HepG2 (cell line): ENCODE results near the gene SLC1A3. TPM values are rescaled to one million over a fixed set of nuclear protein-coding genes. Genes with fewer than 3 reads are reported as not detected.

Experiments used
- ATAC-seq: fragments of 200-7000 bp; cut with Tn5 transposase; 3 replicates; pipeline ENCODE4 v1.9.1; 2020; ENCODE audit warnings: mild to moderate bottlenecking, moderate library complexity
- BruUV-seq: library from RNA; stranded (reverse); fragments of 400-500 nt; replicated peaks from 2 replicates; lab custom pipeline; 2021; lab: Mats Ljungman, UMichigan
- CTCF ChIA-PET: fragments of 300-600 bp; formaldehyde crosslinking; extraction: SDS; loops from one replicate; lab custom pipeline; 2021; ENCODE audit warnings: low total read pairs, inconsistent platforms, low intra/inter-chr PET ratio; lab: Yijun Ruan, JAX
- POLR2A ChIA-PET: fragments of 350-600 bp; sonication (Branson Sonifier 250); formaldehyde crosslinking; loops from one replicate; lab custom pipeline; 2020; ENCODE audit warnings: antibody characterized with exemption, inconsistent platforms; lab: Yijun Ruan, JAX
- DNase-seq: peaks from one replicate; pipeline ENCODE4 v3.0.0-alpha.2; 2015; ENCODE audit warnings: low spot score
- FAIRE-seq: peaks from 3 replicates; lab custom pipeline; 2011; peaks lifted over from hg19 to GRCh38; lab: Jason Lieb, UNC
- H2AFZ ChIP-seq: one replicate; pipeline ENCODE4 v1.6.1; 2011; ENCODE audit warnings: low read length, inconsistent platforms
- H3K27ac ChIP-seq: fragments of 300-600 bp; 3 replicates; pipeline ENCODE4 v1.8.0; 2011; ENCODE audit warnings: mixed run types, mild to moderate bottlenecking, mixed read lengths, low read length, inconsistent platforms; ENCODE audit not compliant: insufficient read depth; ENCODE audit errors: extremely low read length
- H3K27me3 ChIP-seq, 2 experiments: fragments of 200-600 bp in 1 of 2; 2 replicates in 1 of 2; 3 replicates in 1 of 2; pipeline versions ENCODE4 v1.6.0 to v1.8.0; 2011; ENCODE audit warnings: low read length in 2 of 2, mild to moderate bottlenecking in 2 of 2, moderate library complexity in 2 of 2, inconsistent platforms in 1 of 2; ENCODE audit not compliant: insufficient read depth in 2 of 2, control insufficient read depth in 1 of 2
- H3K36me3 ChIP-seq, 2 experiments: fragments of 200-600 bp in 1 of 2; replicated peaks in 1 of 2; 2 replicates in 1 of 2; 3 replicates in 1 of 2; pipeline versions ENCODE4 v1.5.1 to v1.8.0; 2011; ENCODE audit warnings: low read length in 2 of 2, inconsistent platforms in 1 of 2; ENCODE audit not compliant: insufficient read depth in 2 of 2, control insufficient read depth in 1 of 2
- H3K4me1 ChIP-seq: 2 replicates; pipeline ENCODE4 v1.5.1; 2012; ENCODE audit warnings: low read length, inconsistent platforms; ENCODE audit not compliant: insufficient read depth
- H3K4me2 ChIP-seq: 2 replicates; pipeline ENCODE4 v1.6.0; 2011; ENCODE audit warnings: low read depth, low read length, inconsistent platforms
- H3K4me3 ChIP-seq, 3 experiments: fragments of 200-600 bp in 1 of 3; sonication (generic), shearing (Covaris generic) in 1 of 3; replicated peaks in 1 of 3; 2 replicates each; pipeline ENCODE4 v1.5.1; 2011 to 2016; ENCODE audit warnings: low read length in 3 of 3, inconsistent platforms in 2 of 3, low read depth in 2 of 3, mild to moderate bottlenecking in 2 of 3, control low read depth in 1 of 3, mixed read lengths in 1 of 3; ENCODE audit not compliant: insufficient read depth in 1 of 3
- H3K79me2 ChIP-seq: one replicate; pipeline ENCODE4 v1.6.1; 2011; ENCODE audit warnings: low read length, inconsistent platforms; ENCODE audit not compliant: insufficient read depth
- H3K9ac ChIP-seq: 2 replicates; pipeline ENCODE4 v1.6.0; 2011; ENCODE audit warnings: mild to moderate bottlenecking, low read depth, low read length, inconsistent platforms; ENCODE audit not compliant: insufficient read depth
- H3K9me3 ChIP-seq: 2 replicates; pipeline ENCODE4 v1.5.1; 2012; ENCODE audit warnings: mild to moderate bottlenecking, low read length
- H4K20me1 ChIP-seq: 2 replicates; pipeline ENCODE4 v1.6.0; 2011; ENCODE audit warnings: inconsistent platforms, mild to moderate bottlenecking, low read length, moderate library complexity; ENCODE audit not compliant: insufficient read depth
- BHLHE40 ChIP-seq: IDR thresholded peaks from 2 replicates; pipeline ENCODE4 v1.6.1; 2011; ENCODE audit warnings: low read length, improper control_type of control experiment
- HNRNPUL1 ChIP-seq: fragments of 200-400 bp; formaldehyde crosslinking; IDR thresholded peaks from 2 replicates; pipeline ENCODE4 v1.6.1; 2017; ENCODE audit warnings: low read depth, mild to moderate bottlenecking, low read length, moderate library complexity
- KLF6 ChIP-seq: IDR thresholded peaks from 2 replicates; pipeline ENCODE4 v1.8.0; 2016; ENCODE audit warnings: missing biosample characterization, missing genetic modification reagents
- RBAK ChIP-seq: sonication (generic); formaldehyde crosslinking; IDR thresholded peaks from 2 replicates; pipeline ENCODE4 v1.5.1; 2020; ENCODE audit warnings: mild to moderate bottlenecking, missing genetic modification reagents
- TP53 ChIP-seq: sonication (generic); formaldehyde crosslinking; conservative IDR thresholded peaks from 2 replicates; pipeline ENCODE4 v1.4.0; 2020; ENCODE audit warnings: missing genetic modification reagents
- ZMAT3 ChIP-seq: sonication (generic); formaldehyde crosslinking; conservative IDR thresholded peaks from 2 replicates; pipeline ENCODE4 v1.7.0; 2021; ENCODE audit warnings: missing genetic modification reagents
- ZNF782 ChIP-seq: sonication (generic); formaldehyde crosslinking; IDR thresholded peaks from 2 replicates; pipeline ENCODE4 v1.4.0; 2020; ENCODE audit warnings: missing genetic modification reagents, mild to moderate bottlenecking, borderline replicate concordance
- WGBS: methylation state at CpG from one replicate; pipeline ENCODE4 v1.1.6; 2017; ENCODE audit warnings: low lambda C conversion rate; 5-methylcytosine and 5-hydroxymethylcytosine counted together
- in situ Hi-C: cut with HindIII; loops from 2 replicates; pipeline ENCODE4 v1.10.0; 2017; ENCODE audit warnings: low pct_unique_long_range_greater_than_20kb; ENCODE audit not compliant: extremely low pct_ligation_motif_present
- intact Hi-C: fragments of 100-400 bp; cut with micrococcal nuclease; formaldehyde crosslinking; loops from one replicate; pipeline ENCODE4 v1.10.0; 2022; ENCODE audit not compliant: unreplicated experiment
- polyA plus RNA-seq, 8 experiments: library from polyadenylated mRNA; depleted of rRNA in 3 of 8; stranded (reverse) in 7 of 8; unstranded in 1 of 8; fragments of >200 nt; fragmentation: Illumina TruSeq in 4 of 8; extraction: Trizol in 4 of 8; gene quantifications; 2 replicates each; pipeline versions ENCODE4 v1.2.1 to v1.2.3, GENCODE V29; 2011 to 2016; ENCODE audit warnings: low read depth in 4 of 8, missing spikeins in 1 of 8, mixed read lengths in 1 of 8; ENCODE audit not compliant: insufficient read depth in 1 of 8
- total RNA-seq, 5 experiments: library from RNA; depleted of rRNA; stranded (reverse); fragments of >200 nt; fragmentation: Illumina TruSeq; extraction: Trizol; gene quantifications; 2 replicates each; pipeline ENCODE4 v1.2.3, GENCODE V29; 2016; ENCODE audit warnings: low read depth in 1 of 5
- TF ChIP-seq, protein P1 (sequence below): sonication (generic); IDR thresholded peaks from 2 replicates; pipeline ENCODE4 v1.6.1; 2016; ENCODE audit warnings: low read depth, borderline replicate concordance
- TF ChIP-seq, protein P2 (sequence below): sonication (generic); formaldehyde crosslinking; IDR thresholded peaks from 2 replicates; pipeline ENCODE4 v1.4.0; 2020; ENCODE audit warnings: mild to moderate bottlenecking, missing genetic modification reagents
- TF ChIP-seq, protein P3 (sequence below): IDR thresholded peaks from 2 replicates; pipeline ENCODE4 v1.6.1; 2016; ENCODE audit warnings: control low read depth
- TF ChIP-seq, protein P4 (sequence below): sonication (generic); formaldehyde crosslinking; IDR thresholded peaks from 2 replicates; pipeline ENCODE4 v1.5.0; 2020; ENCODE audit warnings: missing genetic modification reagents
- TF ChIP-seq, protein P5 (sequence below): sonication (generic); formaldehyde crosslinking; IDR thresholded peaks from 2 replicates; pipeline ENCODE4 v1.4.0; 2020; ENCODE audit warnings: missing genetic modification reagents

Gene SLC1A3
- total and polyA plus RNA-seq, 2 of the 13 experiments (the other 11 are each of a cell fraction or from before 2014, with no cell fraction given), result 0.09 TPM; not detected in 1

DNA sequence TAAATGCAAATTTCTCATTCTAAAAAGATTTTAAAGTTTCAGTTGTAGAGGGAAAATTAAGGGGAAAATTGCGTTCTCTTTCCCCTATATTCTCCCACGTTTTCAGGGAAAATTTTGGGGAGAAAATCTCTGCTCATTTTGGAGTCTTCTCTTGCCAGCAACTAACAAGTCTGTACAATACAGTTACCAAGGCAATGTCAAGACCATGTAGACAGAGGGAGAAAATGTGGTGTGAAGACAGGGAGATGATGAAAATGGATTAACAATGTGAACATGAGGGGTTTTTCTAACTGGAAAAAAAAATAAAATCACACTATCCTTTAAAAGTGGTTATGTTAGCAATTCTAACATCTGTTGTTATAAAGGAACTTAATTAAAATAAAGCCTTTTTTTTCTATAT lies 22.3 kb downstream of the SLC1A3 start (continued):
- no peak for TF ChIP-seq HNRNPUL1

DNA sequence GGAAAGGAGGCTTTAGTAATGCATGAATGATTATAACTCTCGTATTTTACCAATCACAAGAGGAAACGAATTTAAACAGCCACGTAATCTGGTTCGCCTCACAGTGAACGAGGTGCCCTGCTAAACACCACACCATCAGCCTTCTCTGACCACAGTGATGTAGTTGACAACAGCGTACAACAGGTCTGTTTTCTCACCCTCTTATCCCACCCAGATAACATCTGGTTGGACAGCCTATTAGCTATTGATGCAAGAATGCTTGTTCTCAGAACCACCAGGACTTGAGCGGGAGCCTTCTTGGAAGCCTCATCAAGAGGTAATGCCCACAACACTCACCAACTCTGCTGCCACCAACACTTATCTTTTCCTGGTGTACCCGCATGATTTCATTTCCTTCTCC lies 23.3 kb downstream of the SLC1A3 start:
- intact Hi-C loops (no loop called here), in situ Hi-C loops (no loop called here)
- Histone ChIP-seq H3K79me2 (no peaks in the 10 kb centered on the region), H3K4me1 (no peaks in the 10 kb centered on the region), H3K27me3 (no peaks in the 10 kb centered on the region; a peak in 1 of 5 replicates), H2AFZ (no peak overlapping the region), H3K36me3 (no peaks in the 10 kb centered on the region), H3K9me3 (no peaks in the 10 kb centered on the region), H3K4me2 (no peak overlapping the region), H3K4me3 (no peak overlapping the region), H4K20me1 (no peaks in the 10 kb centered on the region), H3K9ac (no peak overlapping the region), H3K27ac (no peak overlapping the region)
- TF ChIP-seq ZMAT3 (CRISPR knock-in tag), result no peak
- no peak for TF ChIP-seq BHLHE40
- TF ChIP-seq TP53, result no peak
- TF ChIP-seq, protein P1, sequence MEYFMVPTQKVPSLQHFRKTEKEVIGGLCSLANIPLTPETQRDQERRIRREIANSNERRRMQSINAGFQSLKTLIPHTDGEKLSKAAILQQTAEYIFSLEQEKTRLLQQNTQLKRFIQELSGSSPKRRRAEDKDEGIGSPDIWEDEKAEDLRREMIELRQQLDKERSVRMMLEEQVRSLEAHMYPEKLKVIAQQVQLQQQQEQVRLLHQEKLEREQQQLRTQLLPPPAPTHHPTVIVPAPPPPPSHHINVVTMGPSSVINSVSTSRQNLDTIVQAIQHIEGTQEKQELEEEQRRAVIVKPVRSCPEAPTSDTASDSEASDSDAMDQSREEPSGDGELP, result no peak
- no peak for TF ChIP-seq KLF6
- TF ChIP-seq ZNF782 (CRISPR knock-in tag), result no peak
- TF ChIP-seq, protein P2, sequence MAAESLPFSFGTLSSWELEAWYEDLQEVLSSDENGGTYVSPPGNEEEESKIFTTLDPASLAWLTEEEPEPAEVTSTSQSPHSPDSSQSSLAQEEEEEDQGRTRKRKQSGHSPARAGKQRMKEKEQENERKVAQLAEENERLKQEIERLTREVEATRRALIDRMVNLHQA, result no peak
- no peak for TF ChIP-seq RBAK (CRISPR knock-in tag)
- TF ChIP-seq, protein P3, sequence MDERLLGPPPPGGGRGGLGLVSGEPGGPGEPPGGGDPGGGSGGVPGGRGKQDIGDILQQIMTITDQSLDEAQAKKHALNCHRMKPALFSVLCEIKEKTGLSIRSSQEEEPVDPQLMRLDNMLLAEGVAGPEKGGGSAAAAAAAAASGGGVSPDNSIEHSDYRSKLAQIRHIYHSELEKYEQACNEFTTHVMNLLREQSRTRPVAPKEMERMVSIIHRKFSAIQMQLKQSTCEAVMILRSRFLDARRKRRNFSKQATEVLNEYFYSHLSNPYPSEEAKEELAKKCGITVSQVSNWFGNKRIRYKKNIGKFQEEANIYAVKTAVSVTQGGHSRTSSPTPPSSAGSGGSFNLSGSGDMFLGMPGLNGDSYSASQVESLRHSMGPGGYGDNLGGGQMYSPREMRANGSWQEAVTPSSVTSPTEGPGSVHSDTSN (CRISPR knock-in tag), result no peak
- TF ChIP-seq, protein P4, sequence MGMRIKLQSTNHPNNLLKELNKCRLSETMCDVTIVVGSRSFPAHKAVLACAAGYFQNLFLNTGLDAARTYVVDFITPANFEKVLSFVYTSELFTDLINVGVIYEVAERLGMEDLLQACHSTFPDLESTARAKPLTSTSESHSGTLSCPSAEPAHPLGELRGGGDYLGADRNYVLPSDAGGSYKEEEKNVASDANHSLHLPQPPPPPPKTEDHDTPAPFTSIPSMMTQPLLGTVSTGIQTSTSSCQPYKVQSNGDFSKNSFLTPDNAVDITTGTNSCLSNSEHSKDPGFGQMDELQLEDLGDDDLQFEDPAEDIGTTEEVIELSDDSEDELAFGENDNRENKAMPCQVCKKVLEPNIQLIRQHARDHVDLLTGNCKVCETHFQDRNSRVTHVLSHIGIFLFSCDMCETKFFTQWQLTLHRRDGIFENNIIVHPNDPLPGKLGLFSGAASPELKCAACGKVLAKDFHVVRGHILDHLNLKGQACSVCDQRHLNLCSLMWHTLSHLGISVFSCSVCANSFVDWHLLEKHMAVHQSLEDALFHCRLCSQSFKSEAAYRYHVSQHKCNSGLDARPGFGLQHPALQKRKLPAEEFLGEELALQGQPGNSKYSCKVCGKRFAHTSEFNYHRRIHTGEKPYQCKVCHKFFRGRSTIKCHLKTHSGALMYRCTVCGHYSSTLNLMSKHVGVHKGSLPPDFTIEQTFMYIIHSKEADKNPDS, result no peak
- TF ChIP-seq, protein P5, sequence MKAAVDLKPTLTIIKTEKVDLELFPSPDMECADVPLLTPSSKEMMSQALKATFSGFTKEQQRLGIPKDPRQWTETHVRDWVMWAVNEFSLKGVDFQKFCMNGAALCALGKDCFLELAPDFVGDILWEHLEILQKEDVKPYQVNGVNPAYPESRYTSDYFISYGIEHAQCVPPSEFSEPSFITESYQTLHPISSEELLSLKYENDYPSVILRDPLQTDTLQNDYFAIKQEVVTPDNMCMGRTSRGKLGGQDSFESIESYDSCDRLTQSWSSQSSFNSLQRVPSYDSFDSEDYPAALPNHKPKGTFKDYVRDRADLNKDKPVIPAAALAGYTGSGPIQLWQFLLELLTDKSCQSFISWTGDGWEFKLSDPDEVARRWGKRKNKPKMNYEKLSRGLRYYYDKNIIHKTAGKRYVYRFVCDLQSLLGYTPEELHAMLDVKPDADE (CRISPR knock-in tag), result no peak
- ChIA-PET POLR2A (no interaction called here), CTCF (no interaction called here)
- 37% methylated on average over 8 of the region's 8 CpGs for WGBS
- DNase-seq (no peak), ATAC-seq (no peak), FAIRE-seq (no peak)
- BruUV-seq, result no TSS peak
